GM18868 (cell line): ENCODE data around the gene WWOX.
"Not testable (repeated sequence)": the region's sequence is repeated elsewhere in the genome, so short reads cannot be mapped to it uniquely, and the experiment has no call there.

ENCODE experiments used
- ATAC-seq: cut with Tn5 transposase; IDR thresholded peaks from one replicate; pipeline ENCODE4 v1.9.1; 2021; ENCODE audit warnings: mild to moderate bottlenecking, moderate library complexity; ENCODE audit not compliant: unreplicated experiment

The WWOX gene

DNA sequence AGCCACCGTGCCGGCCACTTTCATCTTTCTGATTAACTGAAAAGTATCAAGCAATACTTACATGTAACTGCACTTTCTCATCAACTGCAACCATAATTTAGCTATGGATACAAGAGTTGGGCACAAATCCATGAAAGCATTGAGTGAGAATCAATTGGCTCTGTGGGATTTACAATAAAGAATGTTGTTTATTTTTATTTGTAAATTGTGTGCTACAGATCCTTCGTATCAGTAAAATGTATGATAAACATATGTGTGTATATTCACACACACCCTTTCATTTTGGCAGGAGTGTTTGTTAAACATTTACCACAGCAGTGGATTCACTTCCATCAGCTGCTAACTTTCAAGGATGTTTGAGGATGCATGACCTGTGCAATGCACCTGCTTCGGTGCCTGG is 411.0 kb downstream of the WWOX start:
- ATAC-seq, result no peak

DNA sequence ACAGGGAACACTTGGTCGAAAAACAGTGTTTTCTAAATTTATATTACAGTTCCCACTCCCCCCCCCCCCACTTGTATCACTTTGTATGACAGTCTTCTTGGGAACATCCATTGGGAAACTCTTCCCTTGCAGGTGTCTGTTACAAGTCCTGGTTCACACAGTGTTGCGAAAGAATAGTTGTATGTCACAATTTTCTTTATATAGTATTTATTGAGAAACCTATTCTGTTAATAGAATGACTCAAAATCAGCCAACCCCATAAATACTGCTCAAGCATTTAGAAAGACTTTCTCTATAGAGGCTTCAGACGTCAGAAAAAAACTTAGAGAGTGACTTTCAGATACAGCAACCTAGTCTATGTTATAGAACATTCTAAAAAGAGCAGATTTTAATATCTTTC is 414.4 kb downstream of the WWOX start:
- no peak for ATAC-seq

DNA sequence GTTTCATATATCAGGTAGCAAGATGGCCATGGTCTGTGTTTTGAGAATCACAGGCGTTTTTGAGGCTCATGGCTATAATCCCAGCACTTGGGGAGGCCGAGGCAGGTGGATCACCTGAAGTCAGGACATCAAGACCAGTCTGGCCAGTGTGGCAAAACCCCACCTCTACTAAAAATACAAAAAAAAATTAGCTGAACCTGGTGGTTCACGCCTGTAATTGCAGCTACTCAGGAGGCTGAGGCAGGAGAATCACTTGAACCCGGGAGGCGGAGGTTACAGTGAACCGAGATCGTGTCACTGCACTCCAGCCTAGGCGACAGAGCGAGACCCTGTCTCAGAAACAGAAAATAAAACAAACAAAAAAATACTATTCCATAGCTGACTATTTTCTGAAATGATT is 415.4 kb downstream of the WWOX start:
- ATAC-seq, result not testable (repeated sequence)

DNA sequence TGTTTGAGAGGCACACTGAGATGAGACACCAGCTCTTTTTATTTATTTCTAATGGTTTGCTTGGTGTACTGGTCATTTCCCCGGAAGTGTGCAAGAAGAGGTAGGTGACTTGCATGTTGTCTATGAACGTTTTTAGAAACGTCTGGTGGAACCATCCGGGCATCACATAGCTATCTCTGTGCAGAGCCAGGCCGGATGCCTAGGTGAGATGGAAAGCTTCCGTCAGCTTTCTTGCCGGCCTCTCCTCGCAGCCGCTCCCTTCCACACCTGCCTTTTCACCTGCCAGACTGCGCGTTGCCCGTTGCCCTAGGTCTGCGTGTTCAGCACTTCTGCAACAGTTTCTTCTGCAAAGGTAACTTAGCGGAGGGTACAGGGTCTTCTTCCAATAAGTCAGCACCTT is 416.0 kb downstream of the WWOX start:
- no peak for ATAC-seq

DNA sequence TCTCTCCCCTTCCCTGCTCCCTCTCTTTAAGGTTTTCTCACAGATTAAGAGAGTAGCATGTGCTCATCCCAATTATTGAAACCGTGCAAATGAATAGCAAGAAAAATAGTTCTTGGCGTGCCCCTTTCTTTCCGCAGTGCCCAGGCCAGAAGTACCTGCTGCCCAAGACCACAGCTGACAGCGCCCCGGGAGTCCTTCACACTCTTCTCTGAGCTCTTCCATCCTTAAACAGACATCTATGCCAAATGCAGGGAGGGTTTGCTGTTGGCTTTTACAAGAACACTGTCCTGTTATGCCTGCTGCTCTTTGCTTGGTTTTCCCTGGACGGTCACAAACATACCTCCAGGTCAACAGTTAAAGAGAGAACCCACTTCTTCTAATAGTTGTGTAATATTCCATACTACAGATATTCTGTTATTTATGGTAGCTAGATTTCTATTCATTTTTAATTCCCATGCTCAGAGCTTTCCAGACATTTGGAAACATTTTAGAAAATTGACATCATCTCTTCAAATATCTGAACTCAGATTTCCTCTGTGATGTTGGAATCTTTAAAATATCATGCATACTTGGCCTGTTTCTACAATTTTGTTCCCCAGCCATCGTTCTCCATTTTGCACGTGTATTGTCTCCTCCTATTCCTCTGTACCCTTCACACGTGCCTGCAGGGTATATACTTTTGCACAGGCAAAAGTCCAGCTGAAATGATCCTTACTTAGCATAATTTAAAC is 416.7 kb downstream of the WWOX start:
- no peak for ATAC-seq

DNA sequence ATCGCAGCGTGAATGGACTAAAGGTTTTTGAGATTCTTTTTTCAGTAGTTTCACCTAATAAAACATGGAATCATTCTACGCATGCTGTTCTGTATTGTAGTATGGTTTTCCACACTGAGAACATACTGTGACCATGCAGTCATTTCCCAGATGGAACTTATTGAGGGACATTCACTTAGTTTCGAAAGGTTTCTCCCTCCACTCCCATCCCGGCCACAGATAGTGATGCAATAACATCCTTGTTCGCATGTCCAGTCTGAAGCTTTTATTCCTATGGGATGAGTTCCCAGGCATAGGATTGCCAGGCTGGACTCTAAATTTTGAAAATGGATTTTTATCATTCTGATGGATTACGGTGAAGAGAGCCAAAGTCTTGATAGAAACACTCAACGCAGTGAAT is 420.4 kb downstream of the WWOX start:
- no peak for ATAC-seq

DNA sequence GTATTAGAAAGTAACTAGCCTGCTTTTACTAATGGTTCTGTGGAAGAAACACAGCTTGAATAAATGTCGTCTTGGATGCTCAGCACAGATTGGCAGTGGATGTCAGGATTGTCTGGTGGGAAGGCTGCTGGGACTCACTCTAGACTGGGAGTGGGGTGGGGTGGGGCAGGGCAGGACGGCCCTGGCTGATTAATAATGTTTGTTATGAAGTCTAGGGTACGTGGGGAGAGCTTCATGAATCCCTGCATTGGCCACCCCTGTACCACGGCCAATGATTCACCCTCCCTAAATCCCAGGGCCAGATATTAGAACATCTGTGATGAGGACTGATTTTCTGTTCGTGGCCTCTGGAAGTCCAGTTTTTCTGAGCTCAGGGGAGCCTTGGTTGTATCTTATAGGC is 421.0 kb downstream of the WWOX start:
- ATAC-seq, result no peak

DNA sequence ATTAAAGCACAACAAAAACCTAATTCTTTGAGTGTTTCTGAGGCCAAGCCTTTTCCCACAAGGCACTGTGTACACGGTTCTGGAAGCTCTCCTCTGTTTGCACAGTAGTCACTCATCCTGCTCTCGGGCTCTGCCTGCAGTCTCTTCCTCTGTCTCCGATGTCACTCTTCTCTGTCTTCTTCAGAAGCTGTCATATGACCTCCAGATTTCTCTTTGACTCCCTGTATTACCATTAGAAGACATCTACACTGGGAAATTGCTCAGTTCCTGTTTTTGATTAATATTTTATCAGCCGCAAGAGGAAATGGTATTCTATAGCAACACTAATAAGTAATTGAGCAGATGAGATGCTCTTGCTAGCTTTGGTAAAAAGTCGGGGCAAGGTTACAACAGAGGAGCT is 422.9 kb downstream of the WWOX start:
- no peak for ATAC-seq

DNA sequence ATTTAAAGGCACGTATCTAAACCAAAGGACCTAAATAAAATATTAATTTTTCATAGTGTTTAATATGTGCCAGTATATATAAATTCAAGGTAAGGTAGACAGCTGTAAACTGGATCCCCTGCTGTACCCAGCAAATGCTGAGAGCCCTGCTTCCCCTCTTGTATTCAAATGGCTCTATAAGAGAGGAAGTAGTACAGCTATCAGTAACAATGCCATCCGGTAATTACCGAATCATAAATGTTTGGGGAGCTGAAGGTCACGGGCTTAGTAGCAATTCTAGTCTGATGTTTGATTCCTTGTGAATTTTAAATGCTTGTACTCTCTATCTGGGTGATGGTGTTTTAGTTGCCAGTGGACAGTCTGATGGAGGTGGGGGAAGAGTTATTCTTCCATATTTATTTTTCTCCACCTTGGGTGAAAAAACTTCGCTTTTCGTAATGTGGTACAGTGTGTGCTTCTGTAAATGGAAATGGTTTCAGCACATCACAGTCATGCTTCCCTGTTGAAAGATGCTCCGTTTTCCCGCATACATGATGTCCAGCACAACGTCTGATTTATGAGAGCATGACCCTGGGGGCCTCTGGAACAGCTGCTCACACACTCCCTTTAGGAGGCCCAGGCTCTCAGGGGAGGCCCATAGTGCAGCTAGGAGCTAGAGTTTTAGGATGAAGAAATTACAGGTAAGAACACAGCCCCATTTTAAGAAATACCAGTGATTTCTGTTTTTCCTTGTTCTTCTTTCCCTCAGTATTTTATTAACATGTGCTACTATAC is 423.9 kb downstream of the WWOX start:
- no peak for ATAC-seq

DNA sequence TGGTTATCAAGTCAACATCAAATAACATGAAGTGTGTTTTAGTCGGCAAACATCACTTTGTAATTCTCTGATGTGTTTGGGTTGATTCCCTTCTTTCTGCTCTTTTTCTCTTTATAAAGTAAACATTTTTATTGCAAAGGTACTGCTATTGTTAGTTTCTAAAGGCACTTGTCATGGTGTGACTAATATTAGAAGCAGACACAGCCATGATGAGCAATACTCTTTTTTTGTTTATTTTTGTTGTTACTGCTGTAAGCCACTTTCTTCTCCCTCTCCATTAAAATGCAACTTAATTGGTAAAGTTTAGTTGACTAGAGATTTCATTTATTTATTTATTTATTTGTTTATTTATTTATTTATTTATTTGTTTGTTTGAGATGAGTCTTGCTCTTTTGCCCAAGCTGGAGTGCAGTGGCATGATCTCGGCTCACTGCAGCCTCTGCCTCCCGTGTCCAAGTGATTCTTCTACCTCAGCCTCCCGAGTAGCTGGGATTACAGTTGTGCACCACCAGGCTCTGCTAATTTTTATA is 424.7 kb downstream of the WWOX start:
- no peak for ATAC-seq

DNA sequence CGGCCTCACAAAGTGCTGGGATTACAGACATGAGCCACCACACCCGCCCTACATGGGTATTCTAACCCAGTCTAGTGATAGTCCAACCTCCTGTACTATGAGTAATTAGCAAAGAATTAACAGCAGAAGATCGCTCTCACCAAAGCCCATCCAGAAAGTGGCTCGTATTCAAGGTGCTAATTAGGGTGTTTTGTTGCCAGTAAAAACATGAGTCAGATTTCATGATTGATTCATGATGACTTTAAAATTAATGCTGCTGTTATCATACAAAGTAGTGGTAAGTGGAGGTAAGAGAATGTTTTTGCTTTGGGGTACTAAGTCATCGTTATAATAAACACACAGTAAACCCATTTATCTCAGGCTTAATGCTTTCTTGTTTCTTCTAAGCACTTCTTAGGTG is 428.8 kb downstream of the WWOX start:
- ATAC-seq, result no peak

DNA sequence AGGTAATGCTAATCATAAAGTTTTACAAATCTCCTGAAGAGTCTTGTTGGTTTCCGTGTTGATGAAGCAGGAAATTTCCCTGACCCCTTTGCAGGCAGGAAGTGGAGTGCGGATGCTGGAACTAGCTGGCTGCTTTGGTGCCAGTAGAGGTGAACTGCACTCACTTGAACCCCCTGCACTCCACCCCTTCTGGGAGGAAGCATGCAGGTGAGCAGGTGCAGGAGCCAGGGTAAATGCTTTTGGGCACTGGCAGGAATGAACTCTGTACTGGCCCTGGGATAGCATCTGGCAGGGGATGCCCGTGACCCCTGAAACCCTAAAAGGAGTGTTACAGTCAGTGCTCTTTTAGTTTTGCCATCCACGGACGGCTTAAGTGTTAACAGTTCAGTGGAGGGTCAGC is 430.4 kb downstream of the WWOX start:
- ATAC-seq, result no peak

DNA sequence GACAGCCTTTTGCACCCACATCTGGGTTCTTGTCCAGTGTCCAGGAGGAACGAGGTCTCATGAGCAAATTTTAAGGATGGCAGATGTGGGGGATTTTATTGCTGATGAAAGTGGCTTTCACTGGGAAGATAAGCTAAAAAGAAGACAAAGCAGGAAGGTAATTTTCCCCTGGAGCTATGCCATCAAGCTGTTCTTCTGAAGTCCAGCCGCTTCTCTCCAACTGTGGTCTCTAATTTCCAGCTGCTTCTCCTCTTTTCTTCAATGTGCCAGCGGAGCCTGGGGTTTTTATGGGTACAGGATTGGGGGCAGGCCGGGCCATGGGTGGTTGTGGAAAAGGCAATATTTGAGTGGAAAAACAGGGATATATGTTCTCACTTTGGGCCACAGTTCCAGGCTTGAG is 430.8 kb downstream of the WWOX start:
- no peak for ATAC-seq

DNA sequence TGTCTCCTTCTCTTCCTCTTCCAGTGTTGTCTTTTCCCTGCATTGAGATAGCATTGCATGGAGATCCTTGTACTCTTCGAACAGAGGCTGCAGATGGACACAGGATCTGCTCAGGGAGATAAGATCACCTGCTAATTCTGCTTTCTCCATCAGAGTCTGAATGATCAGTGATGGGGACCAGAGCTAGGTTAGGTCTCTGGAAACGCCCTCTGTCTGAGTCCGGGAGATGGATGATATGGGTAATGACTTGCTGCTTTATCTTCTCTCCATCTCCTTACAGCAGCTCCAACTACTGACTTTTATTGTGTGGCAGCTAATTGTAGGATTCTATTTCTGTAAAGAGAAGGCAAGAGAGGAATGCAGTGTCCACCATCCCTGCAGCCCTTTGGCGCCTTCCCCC is 435.6 kb downstream of the WWOX start:
- ATAC-seq, result no peak

DNA sequence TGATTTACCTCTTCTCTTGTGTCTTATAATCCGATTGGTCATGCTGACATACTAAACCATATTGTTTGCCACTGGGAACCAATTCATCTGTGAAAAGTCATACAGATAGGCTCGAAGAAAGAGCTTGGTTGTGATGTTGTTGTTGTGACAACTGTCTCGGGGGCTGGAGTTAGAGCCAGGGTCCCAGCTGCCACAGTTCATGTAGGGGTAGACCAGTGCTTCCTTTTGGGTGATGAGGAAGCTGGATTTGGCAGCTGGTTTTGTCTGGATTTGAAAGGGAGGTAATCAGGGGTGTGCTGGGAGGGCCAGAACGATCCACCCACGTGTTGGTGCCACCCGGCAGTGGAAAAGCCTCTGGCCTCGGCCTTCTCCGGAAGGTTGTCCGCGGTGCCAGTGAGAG is 438.1 kb downstream of the WWOX start:
- ATAC-seq, result no peak

DNA sequence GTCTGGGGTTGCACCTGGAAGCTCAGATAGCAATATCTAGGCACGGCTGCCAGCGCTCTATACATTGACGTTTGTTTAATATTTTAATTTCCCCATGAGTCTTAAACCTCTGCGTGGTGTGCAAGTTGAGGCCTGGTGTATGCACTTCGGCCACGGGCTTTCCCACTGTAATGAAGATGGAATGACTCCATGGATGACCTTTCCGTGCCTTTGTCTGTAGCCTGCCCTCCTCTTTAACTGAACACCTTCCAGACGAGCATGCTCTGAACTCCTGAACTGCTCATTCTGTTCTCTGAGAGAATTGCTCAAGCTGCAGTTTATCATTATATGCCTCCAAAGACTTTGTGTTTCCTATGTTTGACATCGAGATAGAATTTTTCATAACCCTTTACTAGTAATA is 438.8 kb downstream of the WWOX start:
- no peak for ATAC-seq

DNA sequence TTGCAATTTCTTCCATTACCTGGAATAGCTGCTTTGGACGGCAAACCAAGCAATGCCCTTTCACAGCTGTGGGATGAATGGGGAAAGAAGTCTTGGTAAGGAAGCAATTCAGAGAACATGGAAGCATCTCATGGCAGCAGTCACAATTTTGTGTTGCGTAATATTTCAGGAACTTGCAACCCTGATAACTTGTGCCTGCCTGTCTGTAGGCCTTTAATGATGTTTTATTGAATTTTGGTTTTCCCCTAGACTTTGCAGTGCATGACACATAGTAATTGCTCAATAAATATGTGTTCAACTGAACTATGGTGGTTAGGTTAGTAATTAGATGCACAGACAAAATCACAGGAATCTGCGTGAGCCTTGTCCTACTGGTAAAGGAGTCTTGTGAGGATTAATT is 439.5 kb downstream of the WWOX start:
- ATAC-seq, result no peak

DNA sequence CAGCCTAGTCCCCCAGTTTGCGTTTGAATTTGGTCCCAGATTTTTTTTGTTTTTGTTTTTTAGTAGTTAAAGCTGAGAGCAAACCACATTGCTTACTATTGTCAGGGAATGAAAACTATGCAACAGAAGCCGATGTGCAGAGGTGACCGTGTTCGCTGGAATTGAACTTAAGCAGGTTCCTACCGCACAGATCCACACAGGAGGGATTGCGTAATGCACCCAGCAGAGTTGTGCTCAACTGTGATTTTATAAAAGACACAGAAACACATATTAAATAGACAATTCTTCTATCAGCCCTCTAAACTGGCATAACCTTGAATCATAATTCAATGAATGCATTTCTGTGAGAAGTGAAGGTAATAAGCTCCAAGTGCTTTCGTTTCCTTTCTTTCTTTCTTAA is 443.0 kb downstream of the WWOX start:
- no peak for ATAC-seq

DNA sequence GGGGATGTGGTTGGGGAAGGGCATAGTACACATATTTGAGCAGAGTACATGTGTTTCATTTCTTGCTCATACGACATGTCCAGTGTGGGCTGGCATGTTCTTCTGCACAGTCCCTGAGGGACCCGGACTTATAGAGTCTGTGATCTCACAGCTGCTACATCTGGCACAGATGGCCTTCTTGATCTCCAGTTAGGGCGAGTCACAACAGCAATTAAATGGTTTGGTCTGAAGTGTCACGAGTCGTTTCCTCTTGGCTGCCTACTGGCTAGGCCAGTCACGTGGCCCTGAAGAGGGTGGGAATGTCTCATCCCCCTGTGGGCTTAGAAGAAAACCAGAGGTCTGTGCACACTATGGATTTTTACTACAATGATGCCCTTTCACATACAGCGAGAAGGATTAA is 443.6 kb downstream of the WWOX start:
- no peak for ATAC-seq

DNA sequence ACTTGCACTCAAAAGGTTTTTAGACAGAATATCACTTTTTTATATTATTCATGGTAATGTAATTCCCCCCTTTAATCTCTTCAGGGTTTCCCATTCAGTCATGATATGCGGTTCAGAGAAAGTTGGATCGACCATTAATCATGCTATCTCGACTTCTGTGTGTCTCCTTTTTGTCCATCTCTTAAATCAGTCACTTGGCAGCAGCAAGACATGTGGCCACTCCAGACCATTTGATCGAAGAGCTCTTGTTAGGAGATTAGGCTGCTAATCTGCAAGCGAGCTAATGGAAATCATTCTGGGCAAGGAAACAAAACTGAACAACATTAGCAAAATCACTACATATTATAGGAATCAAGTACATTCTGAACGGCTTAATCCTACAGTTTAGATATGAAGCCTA is 449.9 kb downstream of the WWOX start:
- no peak for ATAC-seq

DNA sequence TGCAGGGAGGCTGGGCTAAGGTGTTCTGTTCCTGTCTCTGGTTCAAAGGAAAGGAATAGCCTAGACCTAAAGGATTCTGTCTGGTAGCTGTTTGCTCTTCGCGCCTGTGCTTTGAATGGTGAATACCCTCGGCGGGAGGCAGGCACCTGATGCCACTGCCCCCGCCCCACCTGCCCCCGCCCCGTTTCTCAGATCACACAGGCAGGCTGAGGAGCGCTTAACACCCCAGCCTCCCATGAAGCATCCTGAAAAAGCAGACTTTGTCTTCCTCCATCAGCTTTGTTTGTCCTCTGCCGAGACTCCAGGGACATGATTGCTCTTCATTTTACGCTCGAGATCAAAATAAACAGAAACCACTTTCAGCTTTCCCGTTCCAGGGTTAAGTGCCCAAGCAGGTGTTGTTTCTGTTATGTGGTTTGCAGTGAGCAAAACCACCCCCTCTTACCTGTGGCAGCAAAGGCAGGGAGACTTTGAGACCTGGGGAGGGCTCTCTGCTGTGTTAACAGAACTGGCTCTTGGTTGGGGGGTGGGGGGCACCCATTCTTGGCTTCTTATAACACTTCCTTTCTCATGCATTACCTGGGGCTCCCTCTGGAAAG is 452.1 kb downstream of the WWOX start:
- no peak for ATAC-seq

DNA sequence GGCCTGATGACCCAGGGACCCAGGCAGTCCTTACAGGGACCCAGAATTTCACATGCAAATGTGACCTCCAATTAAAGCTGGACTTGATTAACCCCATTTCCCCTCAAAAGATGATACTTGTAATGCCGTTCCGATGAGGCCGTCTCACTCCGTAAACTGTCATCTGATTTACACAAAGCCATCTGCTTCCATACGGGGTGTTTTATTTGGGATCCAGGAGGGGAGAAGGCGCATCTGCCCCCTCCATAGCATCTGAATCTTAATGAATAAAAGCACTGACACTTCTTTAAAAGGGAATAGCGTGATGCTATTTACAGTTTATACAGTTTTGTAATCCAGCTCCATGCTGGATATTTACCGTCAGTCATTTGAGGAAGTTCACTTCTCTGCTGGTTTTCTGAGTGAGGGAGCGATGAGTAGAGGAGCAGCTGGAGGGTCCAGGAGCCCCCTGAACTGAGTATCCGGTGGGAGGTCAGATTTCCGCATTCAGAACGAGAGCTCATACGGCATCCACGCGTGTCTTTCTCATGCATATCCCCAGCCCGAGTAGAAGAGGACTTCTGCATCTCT is 452.7 kb downstream of the WWOX start:
- no peak for ATAC-seq
